Glutamatergic neuron (in vitro differentiated cells): Measurements from ENCODE around the gene ITGB5. TPM values are rescaled to one million over a fixed set of nuclear protein-coding genes. Genes with fewer than 3 reads are reported as not detected.

Experiments used
- DNase-seq: peaks from one replicate; pipeline ENCODE4 v3.0.0; 2022
- H3K27ac Mint-ChIP-seq: one replicate; pipeline ENCODE4 v1.8.0; 2020; ENCODE audit warnings: mild to moderate bottlenecking, mixed read lengths, inconsistent platforms; ENCODE audit not compliant: unreplicated experiment
- H3K27me3 Mint-ChIP-seq: one replicate; pipeline ENCODE4 v1.8.0; 2020; ENCODE audit warnings: mild to moderate bottlenecking, moderate library complexity, mixed read lengths, inconsistent platforms; ENCODE audit not compliant: unreplicated experiment
- H3K36me3 Mint-ChIP-seq: one replicate; pipeline ENCODE4 v1.8.0; 2020; ENCODE audit warnings: mild to moderate bottlenecking, mixed read lengths, inconsistent platforms; ENCODE audit not compliant: unreplicated experiment
- H3K4me1 Mint-ChIP-seq: one replicate; pipeline ENCODE4 v1.8.0; 2020; ENCODE audit warnings: mild to moderate bottlenecking, low read depth, mixed read lengths, inconsistent platforms; ENCODE audit not compliant: unreplicated experiment
- H3K4me3 Mint-ChIP-seq: one replicate; pipeline ENCODE4 v1.8.0; 2020; ENCODE audit warnings: mild to moderate bottlenecking, mixed read lengths, inconsistent platforms; ENCODE audit not compliant: unreplicated experiment
- H3K9me3 Mint-ChIP-seq: one replicate; pipeline ENCODE4 v1.8.0; 2020; ENCODE audit warnings: mild to moderate bottlenecking, moderate library complexity, mixed read lengths, inconsistent platforms; ENCODE audit not compliant: unreplicated experiment
- total RNA-seq: library from RNA; stranded (reverse); fragmentation: NEBNext Ultra II Directional; extraction: Animal tissue kit (Norgen Biotek cat#: 25700); gene quantifications from one replicate; pipeline ENCODE4 v1.2.1, GENCODE V29; 2021; ENCODE audit not compliant: unreplicated experiment
- TF ChIP-seq, protein P1 (sequence below): fragments of 200-600 bp; sonication (generic); IDR thresholded peaks from one replicate; pipeline ENCODE4 v1.5.0; 2021; ENCODE audit not compliant: partially characterized antibody, unreplicated experiment

Gene ITGB5
- total RNA-seq, 1 donor from 2014 or later = 12.8 TPM

DNA sequence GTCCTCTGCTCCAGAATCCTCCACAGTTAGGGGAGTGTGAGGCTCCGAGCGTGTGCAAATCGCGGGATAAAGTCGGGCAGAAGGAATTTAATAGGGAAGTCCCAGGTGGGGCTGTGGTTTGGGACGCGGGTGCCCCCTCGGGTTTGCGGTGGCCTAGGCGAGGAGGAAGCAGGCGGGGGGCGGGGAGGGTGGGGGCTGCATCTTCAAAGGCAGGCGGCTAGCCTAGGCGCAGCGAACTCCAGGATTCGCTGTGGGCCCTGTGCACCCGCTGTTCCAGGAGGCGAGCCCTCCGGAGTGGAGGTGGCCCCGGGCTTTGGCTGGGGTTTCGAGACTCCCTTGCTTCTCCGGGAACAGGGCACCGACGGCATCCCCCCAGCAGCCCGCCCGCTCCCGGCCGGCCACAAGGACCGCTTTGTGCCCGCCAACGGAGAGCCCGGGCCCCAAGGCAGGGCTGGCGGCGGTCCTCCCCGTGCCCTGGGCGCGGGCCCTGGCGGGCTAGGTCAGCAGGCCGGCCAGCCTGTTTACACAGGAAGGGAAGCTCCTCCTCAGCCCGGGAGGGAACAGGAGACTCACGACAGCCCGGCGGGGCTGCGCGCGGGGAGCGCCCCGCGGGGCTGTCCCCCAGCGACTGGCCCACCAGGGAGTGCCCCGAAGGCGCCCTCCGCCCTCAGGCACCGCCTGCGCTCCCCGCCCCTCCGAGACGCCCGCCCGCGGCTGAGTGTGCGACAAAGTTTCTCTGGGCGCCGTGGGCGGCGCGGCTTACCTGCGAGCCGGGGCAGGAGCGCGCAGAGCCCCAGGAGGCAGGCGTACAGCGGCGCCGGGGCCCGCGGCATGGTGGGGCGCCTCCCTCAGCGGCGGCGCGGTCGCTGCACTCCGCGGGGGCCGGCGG is 753 bp downstream of the ITGB5 start:
- H3K4me1 Mint-ChIP-seq = peaks cover 6% of the 10 kb centered on the region
- peak; percentile 50 for DNase-seq
- H3K36me3 Mint-ChIP-seq = no peaks in the 10 kb centered on the region
- TF ChIP-seq, protein P1, sequence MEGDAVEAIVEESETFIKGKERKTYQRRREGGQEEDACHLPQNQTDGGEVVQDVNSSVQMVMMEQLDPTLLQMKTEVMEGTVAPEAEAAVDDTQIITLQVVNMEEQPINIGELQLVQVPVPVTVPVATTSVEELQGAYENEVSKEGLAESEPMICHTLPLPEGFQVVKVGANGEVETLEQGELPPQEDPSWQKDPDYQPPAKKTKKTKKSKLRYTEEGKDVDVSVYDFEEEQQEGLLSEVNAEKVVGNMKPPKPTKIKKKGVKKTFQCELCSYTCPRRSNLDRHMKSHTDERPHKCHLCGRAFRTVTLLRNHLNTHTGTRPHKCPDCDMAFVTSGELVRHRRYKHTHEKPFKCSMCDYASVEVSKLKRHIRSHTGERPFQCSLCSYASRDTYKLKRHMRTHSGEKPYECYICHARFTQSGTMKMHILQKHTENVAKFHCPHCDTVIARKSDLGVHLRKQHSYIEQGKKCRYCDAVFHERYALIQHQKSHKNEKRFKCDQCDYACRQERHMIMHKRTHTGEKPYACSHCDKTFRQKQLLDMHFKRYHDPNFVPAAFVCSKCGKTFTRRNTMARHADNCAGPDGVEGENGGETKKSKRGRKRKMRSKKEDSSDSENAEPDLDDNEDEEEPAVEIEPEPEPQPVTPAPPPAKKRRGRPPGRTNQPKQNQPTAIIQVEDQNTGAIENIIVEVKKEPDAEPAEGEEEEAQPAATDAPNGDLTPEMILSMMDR = no peak
- peak overlapping the region; percentile 82 for H3K4me3 Mint-ChIP-seq
- H3K9me3 Mint-ChIP-seq = peaks cover 2% of the 10 kb centered on the region
- H3K27ac Mint-ChIP-seq = no peak overlapping the region
- peaks cover 10% of the 10 kb centered on the region for H3K27me3 Mint-ChIP-seq

DNA sequence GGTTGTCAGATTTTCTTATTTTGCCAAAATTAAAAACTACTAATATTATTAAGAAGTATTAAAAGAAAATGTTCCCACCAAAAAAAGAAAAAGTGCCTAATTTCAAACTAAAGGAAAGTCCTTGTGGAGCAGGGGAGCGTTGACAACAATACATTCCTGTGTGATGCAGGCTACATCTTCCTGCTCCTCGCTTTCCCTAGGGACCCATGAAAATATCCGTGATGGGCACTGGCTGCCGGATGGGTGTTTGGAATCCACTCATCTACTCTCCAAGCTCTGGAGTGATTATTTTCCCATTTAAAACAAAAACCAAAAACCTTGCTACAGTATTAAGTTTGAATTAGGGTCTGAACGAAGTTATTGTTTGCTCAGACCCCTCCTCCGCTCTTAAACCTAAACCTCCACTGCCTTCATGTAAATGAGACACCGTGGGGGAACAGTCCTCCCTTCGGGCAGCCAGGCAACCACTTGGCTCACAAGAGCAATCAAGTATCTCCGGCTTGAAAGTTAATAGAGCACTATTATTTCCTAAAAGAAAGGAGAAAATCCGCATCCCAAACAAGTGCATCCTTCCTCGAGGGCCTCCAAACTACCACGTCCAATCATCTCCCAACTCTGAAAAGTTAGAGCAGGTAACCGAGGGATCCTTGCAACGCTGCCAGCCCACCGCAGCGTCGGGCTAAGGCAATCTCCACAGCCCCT is 1.5 kb downstream of the ITGB5 start:
- H3K36me3 Mint-ChIP-seq = no peaks in the 10 kb centered on the region
- H3K4me3 Mint-ChIP-seq = peak overlapping the region; percentile 82
- H3K4me1 Mint-ChIP-seq = peaks cover 6% of the 10 kb centered on the region
- H3K27ac Mint-ChIP-seq = no peak overlapping the region
- peaks cover 2% of the 10 kb centered on the region for H3K9me3 Mint-ChIP-seq
- peaks cover 10% of the 10 kb centered on the region for H3K27me3 Mint-ChIP-seq
- DNase-seq = no peak
- TF ChIP-seq, protein P1 = no peak

DNA sequence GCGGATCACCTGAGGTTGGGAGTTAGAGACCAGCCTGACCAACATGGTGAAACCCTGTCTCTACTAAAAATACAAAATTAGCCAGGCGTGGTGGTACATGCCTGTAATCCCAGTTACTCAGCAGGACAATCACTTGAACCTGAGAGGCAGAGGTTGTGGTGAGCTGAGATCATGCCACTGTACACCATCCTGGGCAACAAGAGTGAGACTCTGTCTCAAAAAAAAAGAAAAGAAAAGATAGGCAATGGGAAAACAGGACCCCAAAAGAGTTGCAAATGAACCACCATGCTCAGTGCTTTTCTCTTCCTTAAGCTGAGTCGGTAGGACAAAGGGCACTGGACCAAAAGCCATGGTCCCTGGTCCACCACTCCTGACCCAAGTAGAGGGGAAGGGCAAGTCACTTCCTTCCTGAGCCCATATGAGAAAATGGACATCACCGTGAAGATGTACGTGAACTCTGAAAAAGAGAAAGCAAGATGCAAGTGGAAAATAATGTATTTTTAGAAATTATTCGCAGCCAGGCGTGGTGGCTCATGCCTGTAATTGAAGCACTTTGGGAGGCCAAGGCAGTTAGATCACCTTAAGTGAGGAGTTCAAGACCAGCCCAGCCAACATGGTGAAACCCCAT is 2.6 kb downstream of the ITGB5 start:
- H3K27ac Mint-ChIP-seq = no peak overlapping the region
- peaks cover 10% of the 10 kb centered on the region for H3K27me3 Mint-ChIP-seq
- H3K9me3 Mint-ChIP-seq = peaks cover 2% of the 10 kb centered on the region
- H3K36me3 Mint-ChIP-seq = no peaks in the 10 kb centered on the region
- H3K4me3 Mint-ChIP-seq = peak overlapping the region; percentile 38
- H3K4me1 Mint-ChIP-seq = peaks cover 9% of the 10 kb centered on the region
- DNase-seq = no peak
- TF ChIP-seq, protein P1 = no peak

DNA sequence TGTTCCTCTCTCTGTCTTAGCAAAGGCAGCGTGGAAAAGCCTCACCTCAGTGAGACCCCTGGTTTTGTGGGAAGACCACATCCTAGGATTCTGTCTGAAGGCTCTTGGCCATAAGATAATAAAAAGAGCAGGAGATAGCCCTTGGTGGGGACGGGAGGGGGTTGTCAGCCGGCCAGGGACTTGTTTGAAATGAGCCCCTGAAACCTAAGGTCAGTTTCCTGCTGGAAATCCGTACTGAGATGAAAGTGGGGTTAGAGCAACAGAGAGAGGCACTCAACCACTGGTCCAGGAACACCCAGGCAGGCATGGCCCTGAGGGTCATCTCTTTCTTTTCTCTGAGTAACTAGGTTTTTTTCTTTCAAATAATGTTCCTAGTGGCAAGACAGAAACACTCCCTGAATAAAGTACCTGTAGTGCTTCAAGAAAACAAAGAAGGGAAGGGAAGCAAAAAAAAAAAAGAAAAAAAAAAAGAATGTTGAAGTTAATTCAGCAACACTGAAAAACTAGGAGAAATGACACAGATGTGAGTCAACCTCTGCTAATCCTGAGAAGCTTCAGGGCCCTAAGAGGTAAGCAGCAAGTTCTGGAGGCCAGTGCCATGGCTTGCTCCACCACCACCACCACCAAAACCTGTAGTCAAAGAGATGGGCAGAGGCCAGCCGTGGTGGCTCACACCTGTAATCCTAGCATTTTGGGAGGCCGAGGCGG is 3.2 kb downstream of the ITGB5 start:
- H3K27me3 Mint-ChIP-seq = peaks cover 10% of the 10 kb centered on the region
- TF ChIP-seq, protein P1 = no peak
- DNase-seq = no peak
- H3K27ac Mint-ChIP-seq = no peak overlapping the region
- H3K4me3 Mint-ChIP-seq = no peak overlapping the region
- peaks cover 2% of the 10 kb centered on the region for H3K9me3 Mint-ChIP-seq
- H3K36me3 Mint-ChIP-seq = no peaks in the 10 kb centered on the region
- peaks cover 13% of the 10 kb centered on the region for H3K4me1 Mint-ChIP-seq
